Measurements from ENCODE around the gene NEUROG3.
"Not testable (repeated sequence)": the region's sequence is repeated elsewhere in the genome, so short reads cannot be mapped to it uniquely, and the experiment has no call there.

Gene NEUROG3

DNA sequence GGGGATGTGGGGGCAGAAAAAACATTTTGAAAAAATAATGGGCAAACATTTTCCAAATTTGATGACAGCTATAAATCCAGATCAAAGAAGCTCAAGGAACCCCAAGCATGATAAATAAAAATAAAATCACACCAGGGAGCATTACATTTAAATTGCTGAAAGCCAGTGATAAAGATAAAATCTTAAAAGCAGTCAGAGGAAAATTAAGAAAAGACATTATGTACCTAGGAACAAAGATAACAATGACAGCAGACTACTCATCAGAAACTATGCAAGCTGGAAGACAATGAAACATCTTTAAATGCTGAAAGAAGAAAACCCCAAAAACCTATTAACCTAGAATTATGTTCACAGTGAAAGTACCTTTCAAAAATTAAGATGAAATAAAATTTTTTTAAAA is 23.3 kb downstream of the NEUROG3 start:
- peak; percentile 1 for DNase-seq (ENCODE audit: low read depth)
- no peak overlapping the region for H3K4me3 ChIP-seq (ENCODE audit: control insufficient read depth, low read depth, low read length)
- TF ChIP-seq, protein P1, sequence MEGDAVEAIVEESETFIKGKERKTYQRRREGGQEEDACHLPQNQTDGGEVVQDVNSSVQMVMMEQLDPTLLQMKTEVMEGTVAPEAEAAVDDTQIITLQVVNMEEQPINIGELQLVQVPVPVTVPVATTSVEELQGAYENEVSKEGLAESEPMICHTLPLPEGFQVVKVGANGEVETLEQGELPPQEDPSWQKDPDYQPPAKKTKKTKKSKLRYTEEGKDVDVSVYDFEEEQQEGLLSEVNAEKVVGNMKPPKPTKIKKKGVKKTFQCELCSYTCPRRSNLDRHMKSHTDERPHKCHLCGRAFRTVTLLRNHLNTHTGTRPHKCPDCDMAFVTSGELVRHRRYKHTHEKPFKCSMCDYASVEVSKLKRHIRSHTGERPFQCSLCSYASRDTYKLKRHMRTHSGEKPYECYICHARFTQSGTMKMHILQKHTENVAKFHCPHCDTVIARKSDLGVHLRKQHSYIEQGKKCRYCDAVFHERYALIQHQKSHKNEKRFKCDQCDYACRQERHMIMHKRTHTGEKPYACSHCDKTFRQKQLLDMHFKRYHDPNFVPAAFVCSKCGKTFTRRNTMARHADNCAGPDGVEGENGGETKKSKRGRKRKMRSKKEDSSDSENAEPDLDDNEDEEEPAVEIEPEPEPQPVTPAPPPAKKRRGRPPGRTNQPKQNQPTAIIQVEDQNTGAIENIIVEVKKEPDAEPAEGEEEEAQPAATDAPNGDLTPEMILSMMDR (conservative IDR thresholded peaks at IDR 0.05; ENCODE audit: control insufficient read depth, insufficient read depth, low read depth, low read length): no peak

DNA sequence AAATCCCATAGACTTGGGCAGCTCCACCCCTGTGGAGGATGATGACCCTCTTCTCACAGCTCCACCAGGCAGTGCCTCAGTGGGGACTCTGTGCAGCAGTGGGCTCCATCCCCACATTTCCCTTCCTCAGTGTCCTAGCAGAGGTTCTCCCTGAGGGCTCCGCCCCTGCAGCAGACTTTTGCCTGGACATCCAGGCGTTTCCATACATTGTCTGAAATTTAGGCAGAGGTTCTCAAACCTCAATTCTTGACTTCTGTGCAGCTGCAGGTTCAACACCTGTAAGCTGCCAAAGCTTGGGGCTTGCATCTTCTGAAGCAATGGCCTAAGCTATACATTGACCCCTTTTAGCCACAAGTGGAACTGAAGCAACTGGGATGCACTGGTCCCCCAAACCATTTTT is 31.8 kb downstream of the NEUROG3 start:
- DNase-seq (ENCODE audit: low read depth): no peak
- TF ChIP-seq, protein P1 (conservative IDR thresholded peaks at IDR 0.05; ENCODE audit: control insufficient read depth, insufficient read depth, low read depth, low read length): no peak
- H3K4me3 ChIP-seq (ENCODE audit: control insufficient read depth, low read depth, low read length): no peak overlapping the region

DNA sequence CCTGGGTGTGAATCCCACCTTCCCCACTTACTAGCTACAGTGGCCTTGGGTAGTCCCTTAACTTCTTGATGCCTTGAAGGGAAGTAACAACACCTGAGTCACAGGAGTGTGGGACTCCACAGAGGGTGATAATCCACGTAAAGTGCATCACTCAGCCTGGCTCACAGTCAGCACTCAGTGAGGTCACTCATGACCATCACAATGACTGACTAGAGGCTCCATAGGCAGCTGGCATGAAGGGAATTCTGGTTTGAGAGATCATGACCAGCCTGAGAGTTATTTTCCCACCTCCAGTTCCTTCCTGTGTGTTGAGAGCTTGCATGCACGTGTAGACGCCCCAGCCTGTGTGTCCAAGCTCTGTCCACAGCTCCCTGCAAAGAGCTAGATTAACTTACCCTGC is 34.8 kb downstream of the NEUROG3 start:
- DNase-seq (ENCODE audit: low read depth): no peak
- TF ChIP-seq, protein P1 (conservative IDR thresholded peaks at IDR 0.05; ENCODE audit: control insufficient read depth, insufficient read depth, low read depth, low read length): no peak
- no peak overlapping the region for H3K4me3 ChIP-seq (ENCODE audit: control insufficient read depth, low read depth, low read length)

DNA sequence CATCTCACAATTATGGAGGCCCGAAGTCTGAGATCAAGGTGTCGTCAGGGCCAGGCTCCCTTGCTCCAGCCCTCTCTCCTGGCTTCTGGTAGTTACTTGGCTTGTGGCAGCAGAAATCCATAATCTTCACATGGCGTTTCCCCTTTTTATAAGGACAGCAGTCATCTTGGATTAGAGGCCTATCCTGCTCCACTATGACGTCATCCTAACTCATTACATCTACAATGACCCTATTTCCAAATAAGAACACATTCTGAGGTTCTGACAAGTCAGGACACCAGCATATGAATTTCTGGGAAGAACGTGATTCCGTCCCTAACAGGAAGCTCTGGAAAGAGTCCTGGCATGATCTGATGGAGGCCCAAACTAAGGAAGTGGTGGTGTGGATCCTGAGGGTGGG is 35.8 kb downstream of the NEUROG3 start:
- DNase-seq (ENCODE audit: low read depth): no peak
- no peak overlapping the region for H3K4me3 ChIP-seq (ENCODE audit: control insufficient read depth, low read depth, low read length)
- TF ChIP-seq, protein P1 (conservative IDR thresholded peaks at IDR 0.05; ENCODE audit: control insufficient read depth, insufficient read depth, low read depth, low read length): no peak

DNA sequence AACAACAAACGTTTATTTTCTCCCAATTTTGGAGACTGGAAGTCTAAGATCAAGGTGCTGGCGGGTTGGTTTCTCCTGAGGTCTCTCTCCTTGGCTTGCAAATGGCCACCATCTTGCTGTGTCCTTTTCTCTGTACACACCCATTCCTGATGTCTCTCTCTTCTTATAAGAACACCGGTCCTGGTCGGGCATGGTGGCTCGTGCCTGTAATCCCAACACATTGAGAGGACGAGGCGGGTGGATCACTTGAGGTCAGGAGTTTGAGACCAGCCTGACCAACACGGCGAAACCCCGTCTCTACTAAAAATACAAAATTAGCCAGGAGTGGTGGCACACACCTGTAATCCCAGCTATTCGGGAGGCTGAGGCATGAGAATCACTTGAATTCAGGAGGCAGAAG is 36.7 kb downstream of the NEUROG3 start:
- H3K4me3 ChIP-seq (ENCODE audit: control insufficient read depth, low read depth, low read length); DNase-seq (ENCODE audit: low read depth): not testable (repeated sequence)

DNA sequence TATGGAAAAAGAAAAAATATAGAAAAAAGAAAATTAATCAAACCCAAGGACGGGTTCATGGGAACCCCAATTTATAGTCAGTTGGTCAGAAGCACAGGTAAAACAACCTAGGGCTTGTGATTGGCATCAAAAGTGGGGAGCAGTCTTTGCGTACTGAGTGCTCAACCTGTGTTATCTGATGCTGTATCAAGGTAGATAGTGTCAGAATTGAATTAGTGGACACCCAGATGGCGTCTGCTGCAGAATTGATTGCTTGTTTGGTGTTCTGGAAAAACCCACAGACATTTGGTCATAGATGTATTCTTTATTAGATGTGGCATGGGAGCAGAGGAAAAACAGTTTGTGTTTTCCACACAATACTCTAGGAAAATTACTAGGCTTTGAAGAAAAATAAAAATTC is 39.6 kb downstream of the NEUROG3 start:
- TF ChIP-seq, protein P1 (conservative IDR thresholded peaks at IDR 0.05; ENCODE audit: control insufficient read depth, insufficient read depth, low read depth, low read length): no peak
- H3K4me3 ChIP-seq (ENCODE audit: control insufficient read depth, low read depth, low read length): no peak overlapping the region
- DNase-seq (ENCODE audit: low read depth): no peak

DNA sequence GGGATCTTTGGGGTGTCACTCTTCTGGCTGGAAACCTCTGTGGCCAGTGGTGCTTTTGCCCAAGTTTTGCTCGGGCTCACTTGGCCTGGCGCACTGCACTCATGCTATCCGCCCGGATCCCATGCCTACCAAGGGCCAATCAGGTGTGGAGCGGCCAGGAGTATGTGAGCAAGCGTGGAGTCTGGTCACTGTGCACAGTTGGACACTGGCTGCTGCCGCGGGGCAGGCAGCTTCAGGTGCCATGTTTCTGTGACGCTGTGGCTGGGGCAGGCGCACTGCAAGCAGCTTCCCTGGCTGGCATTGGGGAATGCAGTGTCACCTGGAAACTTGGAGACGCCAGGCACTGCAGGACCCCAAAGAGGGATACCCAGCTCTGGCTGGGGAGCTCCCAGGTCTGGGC is 45.3 kb downstream of the NEUROG3 start:
- no peak overlapping the region for H3K4me3 ChIP-seq (ENCODE audit: control insufficient read depth, low read depth, low read length)
- TF ChIP-seq, protein P1 (conservative IDR thresholded peaks at IDR 0.05; ENCODE audit: control insufficient read depth, insufficient read depth, low read depth, low read length): no peak
- no peak for DNase-seq (ENCODE audit: low read depth)
